Left colon (tissue), 2 donors: ENCODE data around the gene CDH2. TPM values are rescaled to one million over a fixed set of nuclear protein-coding genes. Genes with fewer than 3 reads are reported as not detected.

Experiments
- ATAC-seq: fragments of 200-7000 bp; cut with Tn5 transposase; one replicate; pipeline ENCODE4 v1.9.1; 2020; ENCODE audit warnings: mild to moderate bottlenecking, moderate library complexity
- DNase-seq, 2 donors: peaks; one replicate each; pipeline ENCODE4 v3.0.0-alpha.2; 2020
- intact Hi-C, 2 donors: fragments of 100-400 bp; cut with DNase I in 1 of 2; cut with micrococcal nuclease in 1 of 2; formaldehyde crosslinking; loops; one replicate each; pipeline versions ENCODE4 v1.11.2 to v1.14.0; 2022; cut with DNase I, micrococcal nuclease
- total RNA-seq, 2 donors: library from RNA; stranded (reverse); fragmentation: NEBNext Ultra II Directional; extraction: Animal tissue kit (Norgen Biotek cat#: 25700); gene quantifications; one replicate each; pipeline ENCODE4 v1.2.1, GENCODE V29; 2021
- donor health status: DM: no; HTN: no; CAD: no.
- donor health status: DM: yes; HTN: yes; CAD: no.

CDH2 gene
- total RNA-seq, 2 donors from 2014 or later: 0.98 to 1.8 TPM

DNA sequence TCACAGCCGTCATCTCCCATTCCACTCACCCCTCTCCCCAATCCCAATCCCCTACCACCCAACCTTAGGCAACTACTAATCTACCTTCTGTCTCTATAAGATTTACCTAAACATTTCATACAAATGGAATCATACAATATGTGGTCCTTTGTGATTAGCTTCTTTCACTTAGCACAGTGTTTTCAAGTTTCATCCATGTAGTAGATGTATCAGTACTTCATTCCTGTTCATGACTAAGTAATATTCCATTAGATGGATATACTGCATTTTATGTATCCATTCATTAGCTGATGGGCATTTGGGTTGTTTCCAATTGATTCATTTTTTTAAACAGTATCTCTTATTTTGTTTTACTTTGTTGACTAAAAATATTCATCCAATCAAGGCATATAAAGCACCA, 109.6 kb downstream of the CDH2 start:
- intact Hi-C loops: no loop called here
- DNase-seq (no peak), ATAC-seq (no peak)

DNA sequence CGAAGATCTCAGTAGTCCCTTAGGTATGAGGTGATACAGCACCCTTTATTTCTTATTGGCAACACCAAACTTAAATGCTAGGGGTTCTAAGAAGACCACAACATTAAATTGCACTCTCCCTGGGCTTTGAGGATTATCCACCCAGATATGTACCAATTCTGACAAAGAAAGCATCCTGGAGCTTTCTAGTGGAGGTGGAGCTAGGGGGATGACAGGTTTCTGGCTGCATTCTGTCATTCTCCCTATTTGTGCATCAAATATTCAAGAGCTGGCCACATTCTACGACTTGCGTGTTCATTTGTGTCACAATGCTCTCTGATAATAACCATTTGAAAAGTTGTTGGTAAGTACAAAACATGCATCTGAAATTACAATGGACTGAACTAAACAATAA, 111.1 kb downstream of the CDH2 start:
- intact Hi-C loops: no loop called here
- ATAC-seq (no peak), DNase-seq (no peak)

DNA sequence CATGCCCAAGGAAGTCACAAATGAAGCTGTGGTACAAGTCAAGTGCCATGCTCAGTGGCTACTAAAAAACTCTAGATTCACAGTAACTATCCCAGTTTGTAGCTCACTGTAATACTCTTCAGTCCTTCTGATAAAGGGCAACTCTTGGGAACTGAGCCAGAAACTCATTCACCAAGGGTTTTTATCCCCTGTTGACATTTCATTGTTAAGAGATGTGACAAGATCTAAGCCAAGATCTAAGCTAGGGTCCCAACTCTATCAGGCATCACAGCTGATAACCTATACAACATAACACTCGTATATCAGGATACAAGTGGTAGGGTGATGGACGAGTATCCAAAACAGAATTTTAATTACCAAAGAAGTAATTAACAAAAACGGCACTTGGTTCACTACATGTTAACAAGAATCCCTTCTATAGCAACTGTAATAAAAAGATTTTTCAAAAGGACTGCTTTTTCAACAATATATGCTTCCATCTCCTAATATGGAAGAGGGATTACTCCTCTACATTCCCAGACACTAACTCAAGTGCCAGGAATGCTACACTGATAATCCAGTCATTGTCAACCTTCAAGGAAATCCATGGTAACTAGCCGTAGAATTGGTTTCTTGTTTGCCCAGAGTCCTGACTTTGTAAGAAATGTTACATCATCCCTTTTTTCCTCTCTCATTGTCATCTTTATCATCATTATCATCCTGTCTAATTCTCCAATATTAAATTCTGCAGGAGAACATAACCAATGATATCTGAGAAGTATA, 111.7 kb downstream of the CDH2 start:
- intact Hi-C loops: no loop called here
- ATAC-seq (no peak), DNase-seq (no peak)

DNA sequence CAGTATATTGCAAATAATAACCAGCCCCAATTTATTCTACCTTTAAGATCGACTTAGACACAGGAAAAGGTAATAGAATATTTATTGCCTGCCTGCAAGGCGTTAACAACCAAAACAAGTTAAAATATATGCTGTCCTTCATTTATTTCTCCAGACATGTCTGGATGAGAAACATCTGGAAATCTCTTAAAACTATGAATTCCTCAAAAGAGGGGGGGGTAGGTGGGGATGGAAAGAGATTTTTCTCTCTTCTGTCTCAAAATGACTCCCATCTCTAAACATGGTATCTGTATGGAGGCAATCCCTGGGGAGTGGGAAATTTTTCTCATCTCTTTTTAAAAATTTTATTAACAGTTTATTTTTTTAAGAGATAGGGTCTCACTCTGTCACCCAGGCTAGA, 113.0 kb downstream of the CDH2 start:
- intact Hi-C loops: no loop called here
- DNase-seq (no peak), ATAC-seq (no peak)

DNA sequence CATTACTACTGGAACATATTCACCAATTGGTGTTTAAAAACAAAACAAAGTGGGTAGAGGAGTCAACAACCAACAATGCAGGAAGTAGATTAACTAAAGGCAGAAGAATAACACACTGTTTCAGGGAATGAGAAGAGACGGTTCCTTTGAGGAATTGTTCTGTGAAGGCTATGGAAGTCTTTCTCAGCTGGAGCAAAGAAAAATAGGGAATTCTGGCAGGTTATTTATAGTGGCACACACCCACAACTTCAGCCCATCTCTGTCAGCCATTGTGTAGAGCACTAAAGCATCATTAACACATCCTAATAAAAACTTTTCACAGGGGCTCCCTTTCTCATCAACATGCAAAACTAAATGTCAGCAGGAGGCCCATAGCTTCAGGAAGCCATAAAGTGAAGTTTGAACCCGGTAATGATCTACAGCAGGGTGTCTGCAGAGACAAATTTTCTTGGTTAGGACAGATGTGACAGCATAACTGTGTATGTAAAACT, 113.6 kb downstream of the CDH2 start:
- intact Hi-C loops: no loop called here
- no peak for DNase-seq
- no peak for ATAC-seq

DNA sequence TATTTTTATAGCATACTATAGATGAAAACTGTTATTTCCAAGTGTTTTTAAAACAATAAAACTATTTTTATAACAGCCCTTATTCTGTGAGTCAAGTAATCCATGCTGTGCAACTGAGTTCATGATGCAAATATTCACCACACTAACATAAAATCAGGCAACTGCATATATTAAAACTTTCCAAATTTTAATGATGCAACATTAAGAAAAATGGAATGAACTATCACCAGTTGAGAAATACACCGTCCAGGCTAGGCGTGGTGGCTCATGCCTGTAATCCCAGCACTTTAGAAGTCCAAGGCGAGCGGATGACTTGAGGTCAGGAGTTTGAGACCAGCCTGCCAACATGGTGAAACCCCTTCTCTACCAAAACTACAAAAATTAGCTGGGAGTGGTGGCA, 114.5 kb downstream of the CDH2 start:
- ATAC-seq (no peak), DNase-seq (no peak)
- intact Hi-C loops: no loop called here

DNA sequence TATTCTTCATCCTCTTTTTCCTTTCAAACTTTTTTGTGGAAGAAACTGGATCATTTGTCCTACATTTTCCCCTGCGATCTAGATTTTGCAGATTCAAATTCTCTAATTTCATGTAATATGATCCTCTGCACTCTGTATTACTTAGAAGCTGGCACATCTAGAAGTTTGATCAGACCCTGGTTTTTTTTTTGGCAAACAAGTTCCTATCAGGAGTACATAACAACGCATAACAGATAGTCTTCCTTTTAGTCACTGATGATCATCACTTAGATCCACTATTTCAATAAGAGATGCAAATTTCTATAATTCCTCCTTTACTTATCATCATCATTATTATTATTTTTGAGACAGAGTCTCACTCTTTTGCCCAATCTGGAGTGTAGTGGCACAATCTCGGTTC, 117.1 kb downstream of the CDH2 start:
- no peak for DNase-seq
- no peak for ATAC-seq
- intact Hi-C loops: no loop called here

DNA sequence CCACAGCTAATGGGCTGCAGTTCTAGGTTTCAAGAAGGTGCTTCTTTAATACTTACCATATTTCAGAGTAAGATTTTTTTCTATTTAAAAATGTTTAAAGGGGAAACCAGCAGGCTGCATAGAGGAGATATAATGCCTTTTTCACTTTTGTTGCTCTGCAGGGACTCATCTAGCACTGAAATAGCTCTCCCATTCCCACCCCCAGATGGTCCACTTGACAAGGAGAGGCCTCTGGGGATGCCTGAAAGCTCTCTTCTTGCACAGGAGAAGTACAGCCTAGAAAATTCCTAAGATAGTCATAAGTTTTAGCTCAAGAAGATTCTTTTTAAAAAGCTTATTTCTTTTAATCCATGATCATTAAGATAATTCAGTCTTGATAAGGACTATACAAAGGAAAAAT, 126.4 kb downstream of the CDH2 start:
- DNase-seq: no peak
- no peak for ATAC-seq
- intact Hi-C loops: no loop called here

DNA sequence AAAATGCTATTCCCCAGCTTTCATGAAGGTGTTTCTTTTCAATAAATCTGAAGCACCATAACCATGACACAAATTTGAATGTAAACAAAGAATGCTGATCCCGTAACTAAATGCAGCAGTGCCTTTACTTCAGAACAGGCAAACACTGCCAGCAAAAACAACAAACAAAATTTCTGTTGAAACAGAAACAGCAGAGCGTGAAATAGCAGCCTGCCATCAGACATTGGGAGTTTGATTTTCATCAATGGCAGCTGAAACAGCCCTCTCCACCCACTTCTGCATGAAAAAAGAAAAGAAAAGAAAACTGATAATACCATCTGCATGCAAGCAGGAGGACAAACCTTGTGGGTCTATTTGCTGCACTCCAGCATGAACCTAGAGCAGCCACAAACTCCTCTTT, 128.3 kb downstream of the CDH2 start:
- DNase-seq: no peak
- intact Hi-C loops: no loop called here
- no peak for ATAC-seq

DNA sequence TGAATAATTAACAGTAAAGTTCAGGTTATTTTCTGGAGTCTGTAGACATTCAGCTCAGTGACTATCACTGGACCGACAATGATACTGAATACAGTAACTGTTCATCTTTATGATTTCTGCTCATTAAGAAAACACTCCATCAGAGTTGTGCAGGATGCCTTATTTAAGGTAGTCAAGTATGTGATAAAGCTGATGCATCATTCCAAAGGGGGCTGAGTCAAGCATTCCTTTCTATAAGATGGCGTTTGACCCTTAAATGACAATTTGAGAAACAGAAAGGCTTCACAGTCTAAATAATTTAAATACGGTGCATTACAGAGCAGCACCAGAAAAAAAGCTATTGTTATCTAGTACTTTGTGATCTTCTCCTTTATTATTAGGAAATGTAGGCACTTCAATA, 131.1 kb downstream of the CDH2 start:
- intact Hi-C loops: no loop called here
- ATAC-seq (no peak), DNase-seq (no peak)

DNA sequence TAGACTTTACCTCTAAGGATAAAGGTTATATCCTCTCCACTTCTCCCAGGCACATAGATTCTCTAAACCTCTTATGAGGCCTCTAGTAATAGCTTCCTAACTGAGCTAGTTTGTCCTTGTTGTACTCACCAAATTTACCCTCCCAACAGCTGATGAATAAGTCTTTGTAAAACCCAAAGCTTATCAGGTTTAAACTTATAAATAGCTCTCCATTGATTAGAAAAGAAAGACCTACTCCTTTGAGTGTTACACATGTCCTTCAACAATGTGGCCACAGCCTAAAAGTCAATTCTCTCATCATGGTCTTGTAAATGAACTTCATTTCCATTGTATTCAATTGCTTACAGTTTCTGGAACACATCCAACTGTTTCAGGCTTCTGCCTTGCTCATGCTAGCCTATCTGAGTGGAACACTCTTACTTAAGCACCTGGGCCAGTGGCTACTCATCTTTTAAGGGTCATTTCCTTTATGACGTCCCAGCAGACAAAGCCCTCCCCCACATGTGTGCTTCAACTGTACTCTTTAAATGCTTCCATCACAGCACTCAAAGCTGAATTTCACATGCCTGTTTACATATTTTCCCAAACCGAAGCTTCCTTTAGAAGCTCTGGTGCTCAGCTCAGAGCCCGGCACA, 131.6 kb downstream of the CDH2 start:
- DNase-seq (no peak), ATAC-seq (no peak)
- intact Hi-C loops: no loop called here

DNA sequence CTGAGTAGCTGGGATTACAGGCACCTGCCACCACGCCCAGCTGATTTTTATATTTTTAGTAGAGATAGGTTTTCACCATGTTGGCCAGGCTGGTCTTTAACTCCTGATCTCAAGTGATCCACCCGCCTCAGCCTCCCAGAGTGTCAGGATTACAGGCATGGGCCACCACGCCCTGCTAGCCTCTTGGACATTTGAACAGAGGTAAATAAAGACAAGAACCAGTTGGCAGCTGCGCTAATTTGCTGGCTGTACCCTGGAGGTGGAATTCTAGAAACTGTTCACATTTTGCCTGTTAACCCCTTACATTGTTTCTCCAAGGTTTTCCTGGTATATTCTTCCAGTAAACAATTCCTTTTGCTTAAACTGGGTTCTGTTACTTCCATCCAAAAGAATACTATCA, 132.9 kb downstream of the CDH2 start:
- intact Hi-C loops: no loop called here
- ATAC-seq: no peak
- DNase-seq: no peak

DNA sequence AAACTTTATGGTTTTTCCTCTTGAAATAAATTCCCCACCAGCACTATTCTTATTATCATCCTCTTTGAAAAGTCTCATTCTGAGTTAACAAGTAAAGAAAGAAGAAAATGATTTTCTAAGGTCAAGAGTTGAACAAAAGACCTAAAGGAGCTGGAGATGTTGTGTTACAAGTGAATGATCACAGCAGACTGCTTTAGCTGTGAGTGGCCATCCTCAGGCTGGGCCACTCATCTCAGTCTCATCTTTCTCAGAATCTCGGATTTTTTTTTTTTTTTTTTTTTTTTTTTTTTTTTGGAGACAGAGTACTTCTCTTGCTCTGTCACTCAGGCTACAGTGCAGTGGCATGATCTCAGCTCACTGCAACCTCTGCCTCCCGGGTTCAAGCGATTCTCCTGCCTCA, 133.3 kb downstream of the CDH2 start:
- no peak for DNase-seq
- no peak for ATAC-seq
- intact Hi-C loops: no loop called here

DNA sequence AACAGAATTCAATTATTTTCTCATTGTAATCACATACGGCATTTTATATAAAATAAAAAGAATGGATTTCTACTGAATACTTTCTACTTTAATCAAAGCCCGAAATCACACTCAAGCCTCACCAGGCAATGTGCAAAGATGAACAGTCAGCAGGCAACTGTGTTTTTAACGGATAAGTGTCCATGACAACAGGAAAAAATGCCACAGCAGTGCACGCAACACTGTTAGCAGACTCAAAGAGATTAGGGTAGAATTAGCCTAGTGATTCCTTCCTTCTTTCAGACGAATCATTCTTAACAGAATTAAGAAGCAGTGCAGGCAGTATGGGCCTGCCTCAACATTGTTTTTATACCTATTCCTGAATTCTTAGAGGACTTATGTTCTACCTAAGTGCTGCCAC, 135.6 kb downstream of the CDH2 start:
- ATAC-seq (no peak), DNase-seq (no peak)

DNA sequence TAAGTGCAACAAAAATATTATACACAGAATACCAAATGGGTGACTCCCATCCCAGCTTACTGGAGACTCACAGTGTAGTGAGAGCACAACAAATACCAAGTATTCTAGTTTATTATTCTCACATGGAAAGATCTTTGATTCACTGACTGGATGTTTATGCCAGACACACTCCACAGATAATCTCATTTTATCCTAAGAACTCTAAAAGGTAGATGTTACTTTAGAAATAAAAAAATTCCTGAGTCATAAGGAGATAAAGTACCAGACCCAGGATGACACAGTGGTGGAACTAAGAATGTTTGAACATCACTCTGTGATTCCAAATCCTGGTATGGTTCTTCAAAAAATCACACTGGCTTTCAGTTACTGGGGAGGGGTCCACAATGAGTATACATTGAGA, 136.2 kb downstream of the CDH2 start:
- ATAC-seq: no peak
- intact Hi-C loops: no loop called here

More for the DNA sequence above, 135.6 kb downstream of the CDH2 start:
- intact Hi-C loops: no loop called here

DNA sequence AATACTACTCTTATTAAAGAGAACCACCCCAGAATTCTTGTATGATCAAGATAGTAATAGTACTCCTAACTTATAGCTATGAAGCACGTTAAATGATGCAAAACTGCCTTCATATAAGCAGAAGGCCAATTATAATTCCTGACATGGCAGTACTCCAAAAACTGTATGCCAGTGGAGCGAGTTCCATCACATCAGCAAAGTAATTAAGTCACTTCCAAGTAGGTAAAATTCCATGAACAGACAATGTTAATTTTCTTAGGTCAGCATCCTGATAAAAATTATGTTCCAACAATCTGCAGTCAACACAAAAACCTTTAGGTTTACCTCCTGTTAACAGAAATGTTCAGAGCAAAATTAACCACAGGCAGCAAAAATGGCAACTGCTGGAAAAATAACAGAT, 136.7 kb downstream of the CDH2 start:
- no peak for ATAC-seq

More for the DNA sequence above, 136.2 kb downstream of the CDH2 start:
- DNase-seq: no peak

DNA sequence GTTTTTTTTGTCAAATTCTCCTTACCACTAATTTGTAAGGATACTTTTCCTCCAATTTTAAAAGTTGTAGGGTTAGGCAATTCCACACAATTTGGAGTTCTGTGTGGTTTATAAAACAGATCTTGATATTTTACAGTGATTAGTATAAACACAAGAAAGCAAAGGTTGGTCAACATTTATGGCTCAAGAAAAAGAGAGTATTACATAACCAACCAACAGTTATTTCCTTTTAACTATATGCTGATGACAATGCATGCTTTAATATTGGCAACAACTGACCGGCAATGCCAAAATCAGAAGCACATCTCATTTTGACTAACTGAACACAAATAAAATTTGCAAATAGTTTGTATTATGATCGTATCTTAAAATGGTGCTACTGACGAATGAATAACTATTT, 137.2 kb downstream of the CDH2 start:
- no peak for DNase-seq
- intact Hi-C loops: no loop called here
- no peak for ATAC-seq

More for the DNA sequence above, 136.7 kb downstream of the CDH2 start:
- no peak for DNase-seq
- intact Hi-C loops: no loop called here

DNA sequence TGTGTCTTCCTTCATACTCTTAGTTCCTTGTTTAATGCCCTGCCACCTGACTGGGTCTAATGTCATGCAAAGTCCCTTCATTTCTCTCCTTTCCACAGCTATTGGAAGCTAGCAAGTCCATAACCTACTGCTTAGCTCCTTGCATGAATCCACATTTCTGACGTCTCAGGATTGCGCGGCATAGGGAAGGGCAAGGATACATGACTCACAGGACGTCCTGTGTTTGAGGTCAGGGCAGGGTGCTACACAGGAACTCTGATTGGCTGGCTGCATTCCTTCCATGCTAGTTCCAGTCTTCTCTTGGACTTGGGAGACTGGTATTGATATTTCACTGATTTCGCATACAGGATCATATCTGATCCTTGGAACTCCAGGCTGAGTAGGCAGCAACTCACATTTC, 137.9 kb downstream of the CDH2 start:
- intact Hi-C loops: no loop called here
- DNase-seq (no peak), ATAC-seq (no peak)

DNA sequence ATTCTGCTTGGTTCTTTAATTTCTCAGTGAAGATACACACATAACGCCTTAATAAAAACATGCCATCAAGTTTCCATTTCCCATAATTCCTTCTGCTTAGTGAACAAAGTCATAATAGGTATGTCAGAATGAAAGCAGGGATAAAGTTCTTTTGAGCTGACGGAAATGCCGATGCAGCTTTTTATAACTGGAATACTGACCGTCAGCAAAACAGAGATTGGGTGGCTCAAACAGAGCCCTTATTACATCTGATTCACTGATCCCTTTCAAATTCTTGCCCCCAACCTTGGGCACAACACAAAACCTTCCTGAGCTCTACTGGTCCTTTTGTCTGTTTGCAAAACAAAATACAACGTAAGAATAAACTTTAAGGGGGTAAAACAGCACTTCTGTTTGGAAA, 140.4 kb downstream of the CDH2 start:
- ATAC-seq (no peak), DNase-seq (no peak)
- intact Hi-C loops: no loop called here

DNA sequence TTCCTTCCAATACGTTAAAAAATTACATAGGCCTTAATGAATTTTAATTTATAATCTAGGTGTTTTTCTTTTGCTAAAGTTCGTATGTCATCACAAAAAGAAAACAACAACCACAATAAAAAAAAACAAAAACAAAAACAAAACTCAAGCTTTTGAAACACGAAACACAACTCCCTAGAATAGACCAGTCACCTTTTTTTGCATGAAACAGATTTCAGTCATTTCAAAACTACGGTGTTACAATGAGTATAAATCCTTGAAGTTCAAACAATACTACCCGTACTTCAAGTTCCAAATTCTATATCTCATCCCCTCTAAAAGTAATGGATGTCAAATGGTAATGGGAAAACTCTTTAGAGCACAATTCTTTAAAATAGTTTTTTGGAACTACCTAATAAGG, 142.4 kb downstream of the CDH2 start:
- intact Hi-C loops: no loop called here
- no peak for DNase-seq
- no peak for ATAC-seq

DNA sequence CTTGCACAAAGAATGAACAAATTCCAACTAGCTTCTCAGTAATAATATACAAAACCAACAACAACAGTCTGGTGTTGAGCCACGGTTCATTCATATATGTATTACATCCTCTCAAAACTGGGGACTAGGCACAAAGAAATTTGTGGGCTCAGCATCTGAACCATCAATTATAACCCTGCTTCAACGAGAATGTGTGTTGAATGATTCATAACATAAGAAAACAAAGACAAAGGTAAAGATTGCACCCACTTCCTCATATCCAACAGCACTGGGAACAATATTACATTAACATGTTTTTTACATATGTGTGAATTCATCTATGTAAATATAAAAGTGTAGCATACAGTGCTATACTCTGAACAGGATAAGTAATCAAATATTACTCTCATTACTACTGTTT, 144.8 kb downstream of the CDH2 start:
- no peak for DNase-seq
- ATAC-seq: no peak
- intact Hi-C loops: no loop called here
